ENCODE measurements around the gene KCNE1.

The KCNE1 gene

GRCh38 chr21:34526241-34526617, 14.2 kb upstream of the KCNE1 start:
- peak overlapping the region; percentile 32 for H3K9ac ChIP-seq (ENCODE audit: low read depth, low read length)
- H2AFZ ChIP-seq (ENCODE audit: low read depth, low read length): no peak overlapping the region
- peak overlapping the region; percentile 44; the same call in 1 of the 2 replicates for H3K4me2 ChIP-seq (ENCODE audit: insufficient read depth, low read length)
- H3K4me1 ChIP-seq (ENCODE audit: insufficient read depth, low read length): peaks cover 10% of the 10 kb centered on the region
- no peaks in the 10 kb centered on the region for H3K27me3 ChIP-seq (ENCODE audit: insufficient read depth, low read length, poor library complexity)
- peaks cover 21% of the 10 kb centered on the region for H3K36me3 ChIP-seq (ENCODE audit: insufficient read depth, low read length)
- H3K27ac ChIP-seq (ENCODE audit: low read length): peak overlapping the region; percentile 41
- no peak overlapping the region for H3K4me3 ChIP-seq (ENCODE audit: low read depth in 1 of 2, low read length in 2 of 2)
- peaks cover 2% of the 10 kb centered on the region for H3K9me3 ChIP-seq (ENCODE audit: insufficient read depth, low read length, severe bottlenecking)
- no peak for DNase-seq
- no peaks in the 10 kb centered on the region for H4K20me1 ChIP-seq (ENCODE audit: insufficient read depth, low read length)
- no peak for TF ChIP-seq EZH2 (IDR thresholded peaks at IDR 0.05; ENCODE audit: borderline replicate concordance, low read depth, low read length, severe bottlenecking)
- TF ChIP-seq CTCF (IDR thresholded peaks at IDR 0.05; ENCODE audit: borderline replicate concordance, extremely low read depth, low read length, poor library complexity, severe bottlenecking): no peak
- no peaks in the 10 kb centered on the region for H3K79me2 ChIP-seq (ENCODE audit: insufficient read depth, low read length)
- no peak; the same call in 2 of the 3 replicates for ATAC-seq (ENCODE audit: insufficient read depth, low read depth)

- Histone ChIP-seq H3K4me2 (ENCODE audit: insufficient read depth, low read length) (no peak overlapping the region), H3K27ac (ENCODE audit: low read length) (no peak overlapping the region), H3K9me3 (ENCODE audit: insufficient read depth, low read length, severe bottlenecking) (peaks cover 2% of the 10 kb centered on the region), H3K79me2 (ENCODE audit: insufficient read depth, low read length) (no peaks in the 10 kb centered on the region), H3K4me1 (ENCODE audit: insufficient read depth, low read length) (peaks cover 10% of the 10 kb centered on the region), H3K4me3 (ENCODE audit: low read depth in 1 of 2, low read length in 2 of 2) (no peak overlapping the region), H3K36me3 (ENCODE audit: insufficient read depth, low read length) (peaks cover 32% of the 10 kb centered on the region), H4K20me1 (ENCODE audit: insufficient read depth, low read length) (no peaks in the 10 kb centered on the region), H3K27me3 (ENCODE audit: insufficient read depth, low read length, poor library complexity) (no peaks in the 10 kb centered on the region), H3K9ac (ENCODE audit: low read depth, low read length) (no peak overlapping the region), H2AFZ (ENCODE audit: low read depth, low read length) (no peak overlapping the region)
- ATAC-seq (ENCODE audit: insufficient read depth, low read depth) (no peak), DNase-seq (no peak)
- no peak for TF ChIP-seq CTCF (IDR thresholded peaks at IDR 0.05; ENCODE audit: borderline replicate concordance, extremely low read depth, low read length, poor library complexity, severe bottlenecking)
- TF ChIP-seq EZH2 (IDR thresholded peaks at IDR 0.05; ENCODE audit: borderline replicate concordance, low read depth, low read length, severe bottlenecking): no peak
Observed at GRCh38 chr21:34524646-34525601, 12.9 kb upstream of the KCNE1 start.

GRCh38 chr21:34523019-34523555, 11.1 kb upstream of the KCNE1 start:
- no peaks in the 10 kb centered on the region for H3K79me2 ChIP-seq (ENCODE audit: insufficient read depth, low read length)
- no peak overlapping the region for H3K4me3 ChIP-seq (ENCODE audit: low read depth in 1 of 2, low read length in 2 of 2)
- H3K4me1 ChIP-seq (ENCODE audit: insufficient read depth, low read length): peaks cover 10% of the 10 kb centered on the region
- DNase-seq (no peak), ATAC-seq (ENCODE audit: insufficient read depth, low read depth) (no peak)
- peaks cover 47% of the 10 kb centered on the region for H3K36me3 ChIP-seq (ENCODE audit: insufficient read depth, low read length)
- TF ChIP-seq EZH2 (IDR thresholded peaks at IDR 0.05; ENCODE audit: borderline replicate concordance, low read depth, low read length, severe bottlenecking) (no peak), CTCF (IDR thresholded peaks at IDR 0.05; ENCODE audit: borderline replicate concordance, extremely low read depth, low read length, poor library complexity, severe bottlenecking) (no peak)
- no peak overlapping the region for H2AFZ ChIP-seq (ENCODE audit: low read depth, low read length)
- no peak overlapping the region for H3K9ac ChIP-seq (ENCODE audit: low read depth, low read length)
- H3K4me2 ChIP-seq (ENCODE audit: insufficient read depth, low read length): no peak overlapping the region
- no peak overlapping the region for H3K27ac ChIP-seq (ENCODE audit: low read length)
- H4K20me1 ChIP-seq (ENCODE audit: insufficient read depth, low read length): no peaks in the 10 kb centered on the region
- no peaks in the 10 kb centered on the region for H3K27me3 ChIP-seq (ENCODE audit: insufficient read depth, low read length, poor library complexity)
- peaks cover 2% of the 10 kb centered on the region for H3K9me3 ChIP-seq (ENCODE audit: insufficient read depth, low read length, severe bottlenecking)

Data from DND-41 (cell line).